GM18519 (cell line): ENCODE data around the gene EPAS1.

ENCODE experiments used
- ATAC-seq: cut with Tn5 transposase; IDR thresholded peaks from one replicate; pipeline ENCODE4 v1.9.1; 2021; ENCODE audit warnings: mild to moderate bottlenecking, moderate library complexity; ENCODE audit not compliant: unreplicated experiment, low FRiP score

EPAS1 gene

DNA sequence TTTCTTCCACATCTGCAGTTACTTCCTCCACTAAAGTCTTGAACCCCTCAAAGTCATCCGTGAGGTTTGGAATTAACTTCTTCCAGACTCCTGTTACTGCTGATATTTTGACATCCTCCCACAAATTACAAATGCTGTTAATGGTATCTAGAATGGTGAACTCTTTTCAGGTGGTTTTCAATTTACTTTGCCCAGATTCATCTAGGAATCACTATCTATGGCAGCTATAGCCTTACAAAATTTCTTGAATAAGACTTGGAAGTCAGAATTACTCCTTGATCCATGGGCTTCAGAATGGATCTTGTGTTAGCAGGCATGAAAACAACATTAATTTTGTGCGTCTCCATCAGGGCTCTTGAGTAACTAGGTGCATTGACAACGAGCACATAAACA is 19.9 kb downstream of the EPAS1 start:
- ATAC-seq, result no peak

DNA sequence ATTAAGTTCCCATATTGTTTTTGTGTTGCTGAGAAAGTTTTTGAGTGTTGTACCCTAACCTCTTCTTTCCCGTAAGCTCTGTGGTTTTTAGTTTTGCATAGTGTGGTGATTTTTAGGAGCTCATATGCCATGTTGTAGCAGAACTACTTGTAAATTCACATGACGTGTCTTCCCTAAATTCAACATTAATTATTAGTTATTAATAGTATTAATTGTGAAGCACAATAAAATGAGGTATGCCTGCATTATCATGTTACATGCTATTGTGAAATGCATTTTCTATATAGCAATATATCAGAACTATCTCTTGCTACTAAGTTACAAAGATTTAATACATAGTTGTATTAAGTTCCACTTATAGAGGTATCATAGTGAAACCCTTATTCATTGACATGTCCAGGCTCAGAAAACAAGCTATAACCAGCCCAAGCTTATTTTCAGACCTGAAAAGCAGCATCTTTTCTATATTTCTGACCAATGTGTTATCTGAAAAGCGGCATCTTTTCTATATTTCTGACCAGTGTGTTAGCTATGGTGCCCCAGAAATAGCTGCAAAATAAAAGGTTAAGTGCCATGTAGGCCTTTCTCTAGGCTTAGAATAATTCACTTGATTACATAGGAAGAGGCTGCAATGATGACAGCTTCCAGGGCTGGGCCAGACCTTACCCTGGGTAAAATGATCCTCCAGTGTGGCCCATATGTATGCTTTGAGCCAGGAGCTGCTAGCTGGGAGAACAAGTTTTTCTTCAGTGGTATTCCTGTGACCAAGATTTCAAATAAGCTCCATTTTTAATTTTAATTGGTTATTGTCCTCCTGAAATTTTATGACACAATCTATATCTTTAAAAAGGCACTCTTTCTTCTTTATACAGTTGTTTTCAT is 21.6 kb downstream of the EPAS1 start:
- no peak for ATAC-seq

DNA sequence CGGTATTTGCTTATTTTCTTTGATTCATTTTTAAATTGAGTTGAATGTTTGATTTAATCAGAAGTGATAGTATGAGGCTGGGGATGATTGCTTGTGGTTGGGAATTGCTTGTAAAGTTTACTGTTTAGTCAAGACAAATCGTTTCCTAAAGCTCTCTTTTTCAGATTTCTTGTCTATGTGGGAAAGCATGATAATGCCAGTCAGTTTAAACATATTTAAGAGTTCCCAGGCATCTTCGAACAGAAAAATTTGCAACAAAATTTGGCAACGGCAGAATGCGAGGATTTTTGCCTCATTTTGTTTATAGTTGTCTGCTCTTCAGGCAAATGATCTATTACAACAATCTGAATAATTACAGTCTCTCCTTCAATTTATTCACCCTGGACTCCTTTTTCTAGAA is 22.5 kb downstream of the EPAS1 start:
- ATAC-seq, result no peak

DNA sequence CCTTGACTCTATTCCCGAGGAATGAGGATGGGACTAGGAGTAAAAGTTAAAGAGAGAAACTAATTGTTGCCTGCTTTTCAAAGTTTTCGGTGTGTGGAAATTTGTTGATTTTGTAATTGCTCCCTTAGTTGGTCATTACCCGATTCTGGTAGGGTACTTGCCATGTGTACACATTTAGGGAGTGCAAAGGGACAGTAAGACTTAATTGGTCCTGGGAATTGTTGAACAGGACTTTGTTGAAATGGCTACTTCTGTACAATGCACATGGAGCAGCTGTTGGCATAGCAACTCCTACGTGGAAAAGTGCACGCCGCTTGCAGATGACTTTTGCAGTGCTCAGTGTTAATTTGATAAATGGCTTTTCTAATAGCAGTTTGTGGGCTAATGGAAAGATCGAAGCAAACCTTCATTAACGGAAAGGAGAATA is 22.9 kb downstream of the EPAS1 start:
- no peak for ATAC-seq

DNA sequence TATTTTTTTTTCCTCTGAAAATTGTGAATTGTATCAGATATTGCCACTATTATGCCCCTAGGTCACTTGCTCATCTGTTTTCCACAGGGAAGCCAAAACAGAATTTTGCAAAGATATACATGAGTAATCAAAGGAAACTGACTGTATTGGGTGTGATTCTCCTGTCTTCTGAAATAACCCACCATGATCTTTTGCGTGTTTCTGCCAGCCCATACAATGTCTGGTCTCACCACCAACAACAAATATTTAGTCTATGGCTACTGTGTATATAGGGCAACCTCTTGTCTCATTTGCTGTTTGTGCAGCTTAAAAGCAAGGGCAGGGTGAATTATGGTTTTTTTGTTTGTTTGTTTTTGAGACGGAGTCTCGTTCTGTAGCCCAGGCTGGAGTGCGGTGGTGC is 26.5 kb downstream of the EPAS1 start:
- no peak for ATAC-seq

DNA sequence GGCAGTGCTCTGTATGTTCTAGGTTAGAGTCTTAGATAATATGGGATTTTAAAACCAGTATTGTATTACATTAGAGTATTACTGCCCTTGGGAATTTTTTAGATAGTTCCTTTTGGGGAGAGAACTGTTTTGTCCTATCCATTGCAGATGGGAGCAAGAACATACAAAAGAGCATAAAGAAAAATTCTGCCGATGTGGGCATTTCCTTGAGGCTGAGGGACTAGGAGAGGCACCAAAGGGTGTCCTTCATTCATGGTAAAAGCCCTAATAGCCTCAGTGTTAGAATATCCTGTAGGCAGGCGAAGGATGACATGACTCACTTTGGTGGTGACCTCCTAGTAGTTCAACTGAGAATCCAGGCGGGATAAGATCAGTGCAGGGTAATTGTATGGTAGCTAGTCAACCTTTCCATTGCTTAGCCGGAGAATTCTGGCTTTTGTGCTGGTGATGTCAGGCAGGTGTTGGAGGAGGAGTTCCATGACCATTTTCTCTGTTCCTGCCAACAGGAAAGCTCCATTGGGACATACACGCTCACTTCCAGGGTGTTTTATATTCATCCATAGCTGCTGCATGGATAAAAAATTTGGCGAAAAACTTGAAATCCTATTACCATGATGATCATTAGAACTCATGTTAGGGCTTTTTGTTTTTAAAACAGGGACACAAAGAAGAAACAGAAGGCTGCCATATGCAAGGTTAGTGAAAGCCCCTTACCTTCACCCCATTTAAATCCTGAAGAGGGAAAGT is 28.1 kb downstream of the EPAS1 start:
- no peak for ATAC-seq

DNA sequence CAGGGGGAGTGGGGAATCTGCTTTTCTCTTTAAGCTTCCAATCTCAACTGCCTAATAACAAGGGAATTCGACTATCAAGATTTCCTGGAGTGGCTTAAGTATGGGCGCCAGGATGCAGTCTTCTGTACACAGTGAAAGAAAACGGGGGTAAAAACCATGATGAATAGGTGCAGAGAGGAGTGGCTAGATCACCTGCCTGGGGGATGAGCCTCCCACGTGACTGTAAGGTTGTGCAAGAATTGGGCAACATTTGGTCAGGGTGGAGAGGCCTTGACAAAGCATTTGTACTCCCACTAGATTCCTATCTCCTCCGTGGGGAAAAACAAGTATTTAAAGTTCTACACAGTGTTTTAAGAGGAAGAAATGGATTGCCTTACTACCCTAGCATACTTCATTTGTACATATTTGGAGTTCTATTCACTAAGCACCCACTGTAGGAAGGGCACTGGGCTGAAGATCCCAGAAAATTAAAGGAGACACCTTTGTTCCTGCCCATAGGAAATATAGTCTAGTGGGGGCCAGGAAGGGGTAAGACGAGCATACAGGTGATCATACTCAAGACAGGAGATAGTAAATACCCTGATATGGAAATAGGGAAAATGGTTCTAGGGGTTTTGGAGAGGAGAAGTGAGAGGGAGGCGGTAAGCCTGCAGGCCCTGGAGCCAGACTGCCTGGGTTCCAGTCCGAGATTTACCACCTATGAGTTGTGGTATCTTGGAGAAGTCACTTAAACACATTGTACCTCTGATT is 29.2 kb downstream of the EPAS1 start:
- no peak for ATAC-seq

DNA sequence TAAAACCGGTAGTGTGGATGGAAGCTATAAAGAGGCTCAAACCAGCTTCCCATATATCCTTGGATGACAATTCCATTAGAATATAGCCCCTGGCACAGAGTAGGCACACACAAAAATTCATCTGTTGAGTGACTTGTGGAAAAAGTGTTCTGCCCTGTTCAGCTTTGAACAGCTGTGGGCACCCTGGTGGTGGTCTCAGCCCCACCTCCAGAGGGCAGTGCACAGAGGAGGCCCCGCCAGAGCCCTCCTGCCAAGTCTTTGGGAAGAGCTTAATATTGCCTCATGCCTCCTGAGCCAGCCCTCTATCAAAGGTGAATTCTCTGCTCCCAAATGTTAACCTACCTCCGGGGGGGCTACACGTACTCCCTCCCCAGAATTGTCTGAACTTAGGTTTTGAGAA is 30.4 kb downstream of the EPAS1 start:
- no peak for ATAC-seq

DNA sequence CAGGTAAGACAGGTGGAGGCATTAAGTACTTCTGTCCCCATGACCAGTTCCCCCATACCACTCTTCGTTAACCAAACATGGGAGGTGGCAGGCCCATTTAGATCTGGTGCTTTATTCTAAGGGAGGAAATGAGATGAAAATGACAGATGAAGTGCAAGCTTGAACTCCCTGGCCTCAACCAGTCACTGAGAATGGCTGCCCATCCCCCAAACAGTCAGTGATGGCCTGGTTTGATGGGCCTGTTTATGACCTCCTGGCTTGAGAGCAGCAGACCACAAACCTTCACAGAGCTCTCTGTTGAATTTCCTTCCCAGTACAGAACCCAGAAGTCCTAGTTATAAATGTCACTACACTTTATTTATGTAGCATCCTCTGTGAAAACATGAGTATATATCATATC is 31.1 kb downstream of the EPAS1 start:
- ATAC-seq, result no peak

DNA sequence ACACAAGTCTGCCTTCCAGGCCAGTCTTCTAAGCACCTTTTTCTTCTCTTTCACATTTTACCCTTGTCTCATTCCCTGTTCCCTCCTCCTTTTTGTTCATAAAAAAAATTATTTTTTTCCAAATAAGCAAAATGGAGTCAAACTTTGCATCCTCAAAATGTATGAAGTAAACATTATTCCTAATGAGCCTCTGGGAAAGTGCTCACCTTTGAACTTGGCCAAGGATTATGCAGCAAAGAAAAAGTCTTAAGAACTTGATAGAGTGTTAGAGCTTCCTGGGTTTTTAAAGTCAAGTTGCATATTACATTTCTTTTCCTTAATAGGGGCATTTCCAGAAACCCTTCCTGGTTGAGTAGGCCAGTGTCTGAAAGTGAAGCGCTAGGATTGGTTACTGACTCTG is 31.6 kb downstream of the EPAS1 start:
- ATAC-seq, result no peak

DNA sequence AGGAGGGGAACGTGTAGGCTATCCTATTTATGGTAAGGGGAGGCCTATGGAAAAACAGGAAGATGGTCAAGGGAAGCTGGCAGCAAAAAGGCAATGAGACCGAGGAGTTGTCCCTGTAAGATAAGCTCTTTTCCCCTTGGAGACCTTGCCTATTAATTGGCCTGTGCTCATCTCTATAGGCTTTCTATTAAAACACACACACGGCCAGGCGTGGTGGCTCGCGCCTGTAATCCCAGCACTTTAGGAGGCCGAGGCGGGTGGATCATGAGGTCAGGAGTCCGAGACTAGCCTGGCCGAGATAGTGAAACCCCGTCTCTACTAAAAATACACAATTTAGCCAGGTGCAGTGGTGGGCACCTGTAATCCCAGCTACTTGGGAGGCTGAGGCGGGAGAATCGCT is 32.1 kb downstream of the EPAS1 start:
- ATAC-seq, result no peak

DNA sequence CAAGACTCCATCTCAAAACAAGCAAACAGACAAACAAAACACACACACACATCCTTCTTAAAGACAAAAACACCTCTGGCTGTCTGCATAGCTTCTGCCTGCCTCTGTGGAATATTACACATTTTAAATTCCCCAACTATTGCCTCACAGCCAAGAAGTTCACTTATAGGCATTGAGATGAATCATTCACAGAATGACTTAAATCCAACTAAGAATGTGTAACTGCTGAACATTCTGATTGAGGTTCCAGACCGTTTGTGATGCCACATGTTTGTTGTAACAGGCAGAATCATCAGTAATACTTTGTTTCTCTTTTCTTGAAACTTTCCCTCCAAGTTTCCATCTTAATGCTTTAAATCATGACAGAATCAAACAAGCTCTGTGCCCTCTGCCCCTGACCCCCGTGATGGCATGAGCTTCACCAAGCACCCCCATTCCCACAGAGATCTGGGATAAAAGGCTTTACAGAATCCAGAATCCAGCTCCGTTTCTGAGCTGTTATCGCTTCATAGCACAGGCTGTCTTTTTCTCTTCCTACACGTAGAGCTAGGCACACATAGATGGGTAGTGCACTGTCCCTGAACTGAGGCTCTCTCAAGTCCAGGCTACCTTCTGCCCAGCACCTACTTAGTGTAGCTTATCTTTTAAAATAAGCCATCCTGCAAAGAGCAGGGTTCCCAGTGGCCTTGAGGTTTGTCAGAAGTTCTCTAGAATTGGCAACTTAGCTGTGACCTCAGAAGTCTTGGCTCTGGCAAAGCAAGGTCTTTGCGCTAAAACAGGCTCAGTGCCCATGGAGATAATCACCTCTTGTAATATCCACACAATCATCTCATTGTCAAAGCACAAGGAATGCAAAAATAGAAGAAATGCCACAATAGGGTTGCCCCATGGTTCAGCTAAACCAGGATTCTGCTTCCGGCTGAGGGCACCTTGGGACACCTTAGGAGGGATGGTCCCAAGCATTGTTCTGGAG is 32.9 kb downstream of the EPAS1 start:
- no peak for ATAC-seq

DNA sequence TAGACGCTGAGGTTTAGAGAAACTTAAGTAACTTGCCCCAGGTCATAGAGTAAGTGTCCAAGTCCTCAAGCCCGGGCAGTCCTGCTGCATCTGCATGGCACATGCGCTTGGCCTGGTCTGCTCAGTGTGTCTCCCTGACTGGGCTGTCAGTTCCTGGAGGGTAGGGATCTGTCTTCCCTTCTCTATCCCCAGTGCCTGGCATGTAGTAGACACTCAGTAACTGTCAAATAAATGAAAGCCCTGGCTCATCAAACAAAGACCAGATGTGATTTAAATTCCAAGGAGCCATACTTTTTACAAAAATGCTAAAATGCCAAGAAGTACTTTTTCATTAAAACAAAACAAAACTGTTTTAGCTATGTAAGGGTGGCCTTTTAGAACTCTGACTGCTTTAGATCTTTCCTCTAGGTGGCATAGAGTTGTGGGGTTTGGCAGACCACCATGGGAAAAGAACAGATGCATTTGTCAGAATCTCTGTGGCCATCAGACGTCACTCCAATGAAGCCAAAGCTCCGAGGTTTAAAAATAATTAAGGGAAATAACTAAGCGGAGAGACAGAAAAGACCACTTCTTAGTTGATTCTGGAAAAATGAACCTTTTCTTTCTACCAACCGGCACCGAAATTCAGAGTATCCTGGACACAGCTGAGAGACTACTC is 34.0 kb downstream of the EPAS1 start:
- ATAC-seq, result no peak

DNA sequence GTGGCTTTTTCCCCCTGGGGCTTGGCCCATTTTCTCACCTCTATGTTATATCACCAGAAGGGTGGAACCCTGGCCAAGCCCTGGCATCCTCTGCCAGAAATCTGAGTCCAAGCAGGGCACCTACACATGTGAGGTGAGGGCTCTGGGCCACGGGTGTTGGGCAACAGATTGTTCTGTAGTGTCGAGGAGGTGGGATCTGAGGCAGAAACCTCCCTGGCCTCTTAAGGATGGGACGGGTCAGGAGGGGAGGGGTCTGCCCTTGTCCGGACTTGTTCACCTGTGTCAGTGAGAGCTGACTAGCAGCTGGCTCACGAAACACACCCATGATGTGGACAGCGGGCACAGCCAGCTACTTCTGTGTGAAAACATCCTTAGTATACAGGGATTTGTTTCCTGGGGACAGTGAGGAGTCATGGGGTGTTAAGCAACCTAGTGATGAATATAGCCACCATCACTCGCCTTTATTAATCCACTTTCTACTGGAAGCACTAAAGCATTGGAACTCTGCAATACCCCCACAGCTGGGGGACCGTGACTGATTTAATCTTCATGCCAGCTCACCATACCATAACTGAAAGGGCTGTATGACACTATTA is 35.6 kb downstream of the EPAS1 start:
- ATAC-seq, result no peak

DNA sequence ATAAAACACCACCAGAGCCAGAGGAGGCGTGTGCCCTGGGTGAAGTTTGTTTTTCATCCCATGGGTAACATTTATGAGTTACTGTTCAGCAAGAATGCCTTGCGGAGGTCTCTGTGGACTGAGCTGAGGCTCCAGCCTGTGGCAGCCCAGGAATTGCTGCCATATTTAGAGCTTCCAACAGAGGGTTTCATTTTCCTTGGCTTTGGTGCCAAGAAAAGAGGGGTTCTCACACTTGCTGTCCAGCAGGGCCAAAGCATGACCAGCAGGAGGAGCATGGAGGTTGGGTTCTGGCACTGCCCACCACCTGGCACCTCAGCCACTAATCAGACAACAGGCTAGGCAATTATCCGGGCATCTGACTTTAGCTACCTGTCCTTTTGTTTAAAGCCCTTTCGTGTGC is 36.7 kb downstream of the EPAS1 start:
- ATAC-seq, result no peak

DNA sequence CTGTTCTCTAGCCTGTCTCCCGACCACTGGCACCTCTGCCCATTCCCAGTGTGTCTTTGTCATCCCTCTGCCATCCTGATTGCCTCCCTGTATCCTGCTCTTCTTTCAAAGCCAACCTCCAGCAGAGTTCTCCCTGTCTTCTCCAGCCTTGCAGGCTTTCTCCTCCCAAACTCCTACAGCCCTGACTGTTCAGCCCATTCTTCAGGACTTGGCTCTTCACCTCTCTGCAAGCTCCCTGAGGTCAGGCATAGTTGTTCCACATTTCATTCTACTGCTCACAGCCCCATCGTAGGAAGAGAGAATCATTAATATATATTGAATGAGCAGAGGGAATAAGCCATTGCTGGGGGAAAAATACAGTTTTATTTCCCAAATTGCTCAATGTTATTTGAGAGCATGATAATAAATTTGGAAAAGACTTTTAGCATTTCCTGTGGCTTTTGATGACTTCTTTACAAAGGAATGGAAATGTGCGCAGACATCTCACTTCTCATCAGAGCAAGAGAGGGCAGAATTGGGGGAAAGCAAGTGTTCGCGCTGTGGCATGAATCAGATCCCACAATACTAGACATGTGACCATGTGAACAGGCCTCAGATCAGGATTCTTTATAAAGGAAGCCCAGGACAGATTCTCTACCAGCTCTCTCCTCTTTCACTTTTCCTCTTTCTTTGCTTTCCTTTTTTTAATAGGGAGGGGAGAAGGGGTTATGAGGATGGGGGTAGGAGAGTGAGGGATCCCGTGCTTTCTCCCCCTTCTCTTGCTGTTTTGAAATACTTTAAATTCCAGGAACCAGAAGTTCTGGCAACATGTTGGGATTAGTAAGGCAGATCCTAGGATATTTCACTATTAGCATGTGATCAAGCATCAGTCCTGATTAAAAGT is 37.4 kb downstream of the EPAS1 start:
- ATAC-seq, result no peak

DNA sequence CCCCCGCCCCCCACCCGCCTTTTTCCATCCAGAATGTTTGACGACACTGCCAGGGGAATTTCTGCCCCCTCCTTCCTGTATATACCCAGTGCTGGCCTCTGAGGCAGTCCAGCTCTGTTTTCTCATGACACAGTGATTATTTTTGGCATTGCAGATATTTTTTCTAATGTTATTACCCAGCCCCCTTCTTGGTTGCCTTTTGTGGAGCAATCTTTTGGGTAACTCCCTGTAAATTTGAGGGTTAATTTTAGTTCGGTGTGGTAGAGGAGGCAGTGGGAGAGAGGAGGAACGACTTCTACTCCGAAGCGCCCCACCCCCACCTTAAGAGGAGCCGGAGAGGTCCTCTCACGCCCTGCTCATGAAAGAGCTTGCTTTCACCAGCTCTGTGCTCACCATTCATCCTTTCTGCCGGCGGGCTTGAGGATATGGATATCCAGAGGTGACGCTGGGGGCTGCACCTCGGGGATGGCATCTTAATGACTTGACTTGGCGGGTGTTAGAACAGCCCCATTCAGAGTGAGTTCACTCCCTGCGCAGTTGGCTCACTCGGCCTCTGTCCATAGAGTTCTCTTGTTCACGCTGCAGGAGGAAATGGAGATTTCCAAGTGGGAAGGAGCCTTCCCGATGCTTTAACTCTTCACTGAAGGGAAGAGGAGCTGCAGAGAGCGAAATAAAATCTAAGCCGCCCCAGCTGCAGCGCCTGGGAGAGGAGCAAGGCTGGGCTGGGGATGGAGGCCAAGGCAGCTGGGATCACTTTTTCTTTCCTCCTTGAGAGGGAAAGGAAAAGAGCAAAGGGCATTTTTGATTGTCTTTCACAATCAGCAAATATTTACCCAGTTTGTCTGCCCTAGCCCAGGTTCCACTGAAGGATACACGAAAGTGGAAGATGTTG is 38.4 kb downstream of the EPAS1 start:
- ATAC-seq, result no peak
